Erythroblast (primary cell): ENCODE data around the gene ACSL4.

Source experiments
- GATA1 ChIP-seq: IDR thresholded peaks from 2 replicates; pipeline ENCODE4 v1.6.1; 2011; ENCODE audit warnings: low read depth, mild to moderate bottlenecking, control low read depth, low read length, moderate library complexity
- POLR2A ChIP-seq: IDR thresholded peaks from 2 replicates; pipeline ENCODE4 v1.6.1; 2011; ENCODE audit warnings: mild to moderate bottlenecking, low read length

DNA sequence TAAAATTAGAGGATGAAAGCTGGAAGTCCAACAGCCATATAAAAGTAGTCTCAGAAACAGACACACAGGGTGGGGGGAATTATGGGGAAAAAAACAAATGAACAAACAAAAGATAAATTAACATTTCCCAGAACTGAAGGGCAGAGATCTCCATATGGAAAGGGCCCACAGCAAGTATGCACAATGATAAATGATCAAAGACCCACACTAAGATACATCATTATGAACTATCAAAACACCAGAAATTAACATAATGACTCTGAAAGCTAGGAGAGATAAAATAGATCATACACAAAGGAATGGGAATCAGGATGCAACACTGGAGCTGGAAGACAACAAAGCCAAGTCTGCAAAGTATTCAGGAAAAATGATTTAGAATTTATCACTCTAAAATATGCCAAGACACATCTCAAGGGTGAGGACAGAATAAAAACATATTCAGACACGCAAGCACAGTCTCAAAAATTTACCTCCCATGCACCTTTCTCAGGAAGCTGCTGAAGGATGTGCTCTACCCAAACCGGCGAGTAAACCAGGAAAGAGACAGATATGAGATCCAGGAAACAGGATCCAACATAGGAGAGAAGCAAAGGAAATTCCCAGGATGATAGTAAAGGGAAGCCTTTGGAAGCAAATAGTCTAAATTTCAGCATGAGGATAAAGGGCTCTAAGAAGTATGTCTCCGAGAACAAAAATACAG lies 77.4 kb downstream of the ACSL4 start:
- TF ChIP-seq POLR2A (no peak), GATA1 (no peak)
